A549 (cell line): ENCODE data around the gene INTS6. TPM values are rescaled to one million over a fixed set of nuclear protein-coding genes. Genes with fewer than 3 reads are reported as not detected.

ENCODE experiments used
- ATAC-seq, 2 experiments: fragments of 200-7000 bp in 1 of 2; fragments of >200 bp in 1 of 2; cut with Nextera tagmentation in 1 of 2; cut with Tn5 transposase in 1 of 2; 3 replicates each; pipeline versions ENCODE4 v1.8.0 to v1.9.1; 2018 to 2020; ENCODE audit warnings: mild to moderate bottlenecking in 1 of 2, moderate library complexity in 1 of 2
- CTCF ChIA-PET: fragments of 300-600 bp; sonication (Branson Sonifier 250); formaldehyde crosslinking; extraction: SDS; loops from one replicate; lab custom pipeline; 2021; ENCODE audit warnings: antibody characterized with exemption, inconsistent platforms; lab: Yijun Ruan, JAX
- POLR2A ChIA-PET: fragments of 350-600 bp; formaldehyde crosslinking; extraction: SDS; loops from one replicate; lab custom pipeline; 2021; ENCODE audit warnings: antibody characterized with exemption, inconsistent platforms; lab: Yijun Ruan, JAX
- DNase-seq, 2 experiments: peaks; one replicate each; pipeline versions ENCODE4 v3.0.0 to v3.0.0-alpha.2; 2011 to 2016; ENCODE audit warnings: low read depth in 1 of 2, low spot score in 1 of 2
- FAIRE-seq: peaks from 2 replicates; lab custom pipeline; 2011; peaks lifted over from hg19 to GRCh38; lab: Jason Lieb, UNC
- H3K27ac ChIP-seq, 2 experiments: fragments of >200 bp; sonication (Bioruptor Twin); formaldehyde crosslinking; 3 replicates each; pipeline ENCODE4 v1.5.1; 2016 to 2017
- H3K4me1 ChIP-seq: fragments of >200 bp; sonication (Bioruptor Twin); formaldehyde crosslinking; 3 replicates; pipeline ENCODE4 v1.6.1; 2016
- H3K4me2 ChIP-seq: fragments of >200 bp; sonication (Bioruptor Twin); formaldehyde crosslinking; 3 replicates; pipeline ENCODE4 v1.6.1; 2016
- H3K4me3 ChIP-seq: fragments of >200 bp; sonication (Bioruptor Twin); formaldehyde crosslinking; 3 replicates; pipeline ENCODE4 v1.5.1; 2016
- H3K9me3 ChIP-seq: fragments of >200 bp; sonication (Bioruptor Twin); formaldehyde crosslinking; 3 replicates; pipeline ENCODE4 v1.6.1; 2016
- CBX8 ChIP-seq: fragments of 200-600 bp; sonication (generic); IDR thresholded peaks from 2 replicates; pipeline ENCODE4 v1.6.1; 2016
- CEBPB ChIP-seq, 2 experiments: fragments of >200 bp in 1 of 2; sonication (Bioruptor Twin) in 1 of 2; formaldehyde crosslinking in 1 of 2; IDR thresholded peaks; 2 replicates each; pipeline ENCODE4 v1.6.1; 2012 to 2016
- E2F6 ChIP-seq: IDR thresholded peaks from 2 replicates; pipeline ENCODE4 v1.6.1; 2012; ENCODE audit warnings: low read depth, borderline replicate concordance
- ESRRA ChIP-seq: fragments of 150-350 bp; IDR thresholded peaks from 2 replicates; pipeline ENCODE4 v1.6.1; 2014; ENCODE audit warnings: mild to moderate bottlenecking, low read length, borderline replicate concordance
- FOSB ChIP-seq: fragments of 250-450 bp; sonication (Bioruptor Pico); IDR thresholded peaks from 2 replicates; pipeline ENCODE4 v1.5.0; 2020; ENCODE audit warnings: mild to moderate bottlenecking, moderate library complexity
- MAX ChIP-seq: IDR thresholded peaks from 2 replicates; pipeline ENCODE4 v1.6.1; 2012
- MAZ ChIP-seq: fragments of 150-350 bp; IDR thresholded peaks from 2 replicates; pipeline ENCODE4 v1.6.1; 2014; ENCODE audit warnings: antibody characterized with exemption, low read depth, low read length, borderline replicate concordance
- NPAS2 ChIP-seq: fragments of 250-450 bp; sonication (Bioruptor Pico); IDR thresholded peaks from 2 replicates; pipeline ENCODE4 v1.8.0; 2022; ENCODE audit warnings: mild to moderate bottlenecking, moderate library complexity, borderline replicate concordance
- PHF8 ChIP-seq: fragments of 200-600 bp; sonication (generic); IDR thresholded peaks from 2 replicates; pipeline ENCODE4 v1.6.1; 2016; ENCODE audit warnings: low read depth, mild to moderate bottlenecking, antibody characterized with exemption, moderate library complexity, borderline replicate concordance
- POLR2A ChIP-seq: IDR thresholded peaks from 2 replicates; pipeline ENCODE4 v1.6.1; 2012; ENCODE audit warnings: mild to moderate bottlenecking, low read length
- REST ChIP-seq: fragments of 200-600 bp; sonication (generic); IDR thresholded peaks from 2 replicates; pipeline ENCODE4 v1.6.1; 2016; ENCODE audit warnings: antibody characterized with exemption, mild to moderate bottlenecking, moderate library complexity
- RFX5 ChIP-seq: fragments of 450-650 bp; IDR thresholded peaks from 2 replicates; pipeline ENCODE4 v1.7.1; 2014; ENCODE audit warnings: antibody characterized with exemption, mild to moderate bottlenecking, moderate library complexity
- SMC3 ChIP-seq: fragments of >200 bp; sonication (Bioruptor Twin); formaldehyde crosslinking; IDR thresholded peaks from 3 replicates; pipeline ENCODE4 v1.6.1; 2018; ENCODE audit warnings: inconsistent platforms
- TP53 ChIP-seq: fragments of 250-450 bp; sonication (Bioruptor Pico); IDR thresholded peaks from 2 replicates; pipeline ENCODE4 v1.5.0; 2021; ENCODE audit warnings: mild to moderate bottlenecking, moderate library complexity
- ZNF302 ChIP-seq: fragments of 250-450 bp; sonication (Bioruptor Pico); IDR thresholded peaks from 2 replicates; pipeline ENCODE4 v1.9.0; 2021; ENCODE audit warnings: inconsistent platforms, mild to moderate bottlenecking, moderate library complexity
- ZSCAN20 ChIP-seq: fragments of 250-450 bp; sonication (Bioruptor Pico); IDR thresholded peaks from 2 replicates; pipeline ENCODE4 v1.8.0; 2022; ENCODE audit warnings: mild to moderate bottlenecking, moderate library complexity
- WGBS: methylation state at CpG from one replicate; pipeline ENCODE4 v1.1.6; 2017; ENCODE audit errors: missing lambda C conversion rate; 5-methylcytosine and 5-hydroxymethylcytosine counted together
- polyA plus RNA-seq, 4 experiments: library from polyadenylated mRNA; depleted of rRNA in 3 of 4; stranded (reverse); fragments of >200 nt; fragmentation: RNase III in 1 of 4; extraction: RNeasy Plus Mini Kit Qiagen cat#74134 plus additional on column Dnase treatment in 1 of 4; gene quantifications; 2 replicates in 3 of 4; 3 replicates in 1 of 4; pipeline ENCODE4 v1.2.3, GENCODE V29; 2011 to 2017
- TF ChIP-seq, protein P1 (sequence below): fragments of 450-650 bp; IDR thresholded peaks from 2 replicates; pipeline ENCODE4 v1.6.1; 2014; ENCODE audit warnings: antibody characterized with exemption
- TF ChIP-seq, protein P2 (sequence below): fragments of >200 bp; sonication (Bioruptor Twin); formaldehyde crosslinking; IDR thresholded peaks from 3 replicates; pipeline ENCODE4 v1.6.1; 2016

Gene INTS6
- polyA plus RNA-seq, 2 of the 4 experiments (the other 2 are of a cell fraction) = 11.5 to 37.1 TPM

- POLR2A ChIA-PET = interaction anchor here (1.2 to 3.8 kb wide), 5 partner anchors 44 to 186 kb away, joined by 3 to 43 read pairs (median 22); no protein-coding TSS in a partner anchor
- H3K4me1 ChIP-seq = peaks cover 27% of the 10 kb centered on the region
- TF ChIP-seq SMC3 (no peak), E2F6 (no peak), FOSB (CRISPR knock-in tag) (no peak), REST (no peak), ZSCAN20 (CRISPR knock-in tag) (no peak), MAX (no peak), ESRRA (no peak), MAZ (no peak), CBX8 (no peak), RFX5 (no peak), PHF8 (no peak), ZNF302 (CRISPR knock-in tag) (no peak), TP53 (CRISPR knock-in tag) (no peak), CEBPB (IDR thresholded peaks at IDR 0.05) (no peak), POLR2A (no peak), NPAS2 (no peak)
- TF ChIP-seq, protein P1, sequence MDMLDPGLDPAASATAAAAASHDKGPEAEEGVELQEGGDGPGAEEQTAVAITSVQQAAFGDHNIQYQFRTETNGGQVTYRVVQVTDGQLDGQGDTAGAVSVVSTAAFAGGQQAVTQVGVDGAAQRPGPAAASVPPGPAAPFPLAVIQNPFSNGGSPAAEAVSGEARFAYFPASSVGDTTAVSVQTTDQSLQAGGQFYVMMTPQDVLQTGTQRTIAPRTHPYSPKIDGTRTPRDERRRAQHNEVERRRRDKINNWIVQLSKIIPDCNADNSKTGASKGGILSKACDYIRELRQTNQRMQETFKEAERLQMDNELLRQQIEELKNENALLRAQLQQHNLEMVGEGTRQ = no peak
- TF ChIP-seq, protein P2, sequence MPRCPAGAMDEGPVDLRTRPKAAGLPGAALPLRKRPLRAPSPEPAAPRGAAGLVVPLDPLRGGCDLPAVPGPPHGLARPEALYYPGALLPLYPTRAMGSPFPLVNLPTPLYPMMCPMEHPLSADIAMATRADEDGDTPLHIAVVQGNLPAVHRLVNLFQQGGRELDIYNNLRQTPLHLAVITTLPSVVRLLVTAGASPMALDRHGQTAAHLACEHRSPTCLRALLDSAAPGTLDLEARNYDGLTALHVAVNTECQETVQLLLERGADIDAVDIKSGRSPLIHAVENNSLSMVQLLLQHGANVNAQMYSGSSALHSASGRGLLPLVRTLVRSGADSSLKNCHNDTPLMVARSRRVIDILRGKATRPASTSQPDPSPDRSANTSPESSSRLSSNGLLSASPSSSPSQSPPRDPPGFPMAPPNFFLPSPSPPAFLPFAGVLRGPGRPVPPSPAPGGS = no peak
- TF ChIP-seq, all 56 proteins: peak for 0
- Histone ChIP-seq H3K4me2 (peak overlapping the region; percentile 96), H3K27ac (peak overlapping the region; percentile 97 to 99), H3K4me3 (peak overlapping the region; percentile 67), H3K9me3 (no peaks in the 10 kb centered on the region)
- 22% methylated on average over 13 of the region's 13 CpGs for WGBS
- FAIRE-seq = no peak
- CTCF ChIA-PET = interaction anchor here (1.5 to 2.1 kb wide), 2 partner anchors 27 to 344 kb away, joined by 3 to 10 read pairs; no protein-coding TSS in a partner anchor
- no peak for ATAC-seq
- DNase-seq = peak in 1 of 2 experiments; percentile 3
Measured at GRCh38 chr13:51453959-51454703, 1.3 kb upstream of the INTS6 start.
